Measurements from ENCODE around the gene FBN2.

The FBN2 gene

DNA sequence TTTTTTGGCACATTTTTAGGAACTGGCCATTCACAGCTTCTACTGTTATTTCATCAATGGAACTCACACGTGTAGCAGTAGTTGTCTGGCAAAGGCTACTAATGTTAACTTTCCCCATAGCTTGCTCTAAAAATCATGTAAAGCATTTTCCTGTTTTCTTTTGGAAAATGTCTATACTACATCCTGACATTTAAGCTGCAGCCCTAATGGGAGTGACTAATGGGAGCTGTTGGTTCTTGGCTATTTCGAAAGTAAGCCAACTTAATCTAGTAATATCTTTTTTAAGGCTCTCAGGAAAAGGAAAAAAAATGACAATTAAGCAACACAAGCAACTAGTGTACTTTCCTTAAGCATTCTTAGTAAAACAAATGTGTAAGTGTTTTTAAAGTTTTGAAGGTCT lies 285.3 kb downstream of the FBN2 start:
- no peak for DNase-seq (ENCODE audit: low read depth)

DNA sequence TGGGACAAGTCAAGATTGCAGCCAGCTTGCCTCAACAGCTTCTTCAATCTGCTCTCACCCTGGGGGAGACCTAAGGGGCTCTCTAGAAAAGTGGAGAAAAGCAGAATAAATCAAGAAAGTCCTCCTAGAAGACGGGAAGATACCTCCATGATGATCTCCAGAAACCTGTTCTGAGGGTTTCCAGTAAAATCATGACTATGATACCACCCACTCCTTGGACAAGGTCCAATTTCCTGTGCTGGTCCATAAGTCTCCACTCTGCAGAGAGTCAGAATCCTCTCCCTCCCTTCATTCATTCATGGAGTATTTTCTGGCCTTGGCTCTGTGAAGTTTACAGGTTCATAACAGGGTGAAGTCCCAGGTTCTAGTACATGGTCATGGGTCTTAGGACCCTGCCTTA lies 285.8 kb downstream of the FBN2 start:
- no peak for DNase-seq (ENCODE audit: low read depth)

GRCh38 chr5:128245974-128246373 lies 292.1 kb downstream of the FBN2 start:
- DNase-seq (ENCODE audit: low read depth) = no peak

GRCh38 chr5:128243958-128244582 lies 294.0 kb downstream of the FBN2 start:
- DNase-seq (ENCODE audit: low read depth) = no peak

- no peak for DNase-seq (ENCODE audit: low read depth)
These were observed 296.9 kb downstream of the FBN2 start for GRCh38 chr5:128241051-128241695.

GRCh38 chr5:128237546-128237945 lies 300.5 kb downstream of the FBN2 start:
- DNase-seq (ENCODE audit: low read depth) = no peak

DNA sequence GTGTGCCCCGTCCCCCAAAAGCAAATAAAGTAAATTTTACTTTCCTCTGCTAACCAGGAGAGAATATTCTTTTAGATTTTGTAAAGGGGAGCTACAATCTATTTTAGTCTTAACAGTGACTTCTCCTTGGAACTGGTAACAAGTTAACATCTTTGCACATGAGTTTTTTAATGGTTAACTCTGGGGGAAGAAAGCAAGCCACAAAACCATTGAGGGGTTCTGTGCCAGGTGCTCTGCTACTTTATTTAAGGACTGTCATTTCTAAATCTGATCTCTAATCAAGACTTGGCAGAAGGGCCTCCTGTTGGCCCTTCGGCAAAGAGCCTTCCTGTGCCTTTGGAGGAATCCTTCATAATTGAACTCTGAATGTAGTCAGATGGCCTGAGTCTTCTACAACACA lies 301.0 kb downstream of the FBN2 start:
- DNase-seq (ENCODE audit: low read depth) = no peak

GRCh38 chr5:128236334-128236733 lies 301.7 kb downstream of the FBN2 start:
- no peak for DNase-seq (ENCODE audit: low read depth)

- no peak for DNase-seq (ENCODE audit: low read depth)
These were observed 303.0 kb downstream of the FBN2 start for GRCh38 chr5:128234928-128235641.

- DNase-seq (ENCODE audit: low read depth) = no peak
These were observed 309.5 kb downstream of the FBN2 start for GRCh38 chr5:128228521-128228920.

GRCh38 chr5:128228008-128228407 lies 310.0 kb downstream of the FBN2 start:
- no peak for DNase-seq (ENCODE audit: low read depth)

- no peak for DNase-seq (ENCODE audit: low read depth)
These were observed 312.6 kb downstream of the FBN2 start for GRCh38 chr5:128225245-128226030.

DNA sequence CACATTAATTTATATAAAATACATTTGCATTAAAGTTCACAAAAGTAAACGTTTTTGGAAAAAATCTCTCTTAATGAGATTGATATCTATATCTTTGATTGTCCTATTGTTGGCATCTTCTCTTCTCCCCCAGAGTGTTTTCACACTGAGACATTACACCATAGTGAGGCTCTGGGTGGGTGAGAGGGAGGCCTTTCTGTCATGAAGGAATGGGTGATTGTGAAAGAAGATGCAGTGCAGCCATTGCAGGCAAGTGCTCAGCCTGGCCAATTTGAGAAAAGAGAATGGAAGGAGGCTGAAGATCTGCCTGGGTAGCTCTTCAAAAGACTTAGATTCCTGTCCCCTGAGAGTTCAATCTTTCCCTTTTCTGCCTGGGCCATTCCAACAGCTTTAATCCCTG lies 313.7 kb downstream of the FBN2 start:
- DNase-seq (ENCODE audit: low read depth) = no peak

GRCh38 chr5:128220841-128221240 lies 317.2 kb downstream of the FBN2 start:
- DNase-seq (ENCODE audit: low read depth) = no peak

GRCh38 chr5:128216860-128217531 lies 321.0 kb downstream of the FBN2 start:
- no peak for DNase-seq (ENCODE audit: low read depth)

- no peak for DNase-seq (ENCODE audit: low read depth)
These were observed 321.8 kb downstream of the FBN2 start for GRCh38 chr5:128216285-128216684.

GRCh38 chr5:128213833-128214232 lies 324.2 kb downstream of the FBN2 start:
- no peak for DNase-seq (ENCODE audit: low read depth)

DNA sequence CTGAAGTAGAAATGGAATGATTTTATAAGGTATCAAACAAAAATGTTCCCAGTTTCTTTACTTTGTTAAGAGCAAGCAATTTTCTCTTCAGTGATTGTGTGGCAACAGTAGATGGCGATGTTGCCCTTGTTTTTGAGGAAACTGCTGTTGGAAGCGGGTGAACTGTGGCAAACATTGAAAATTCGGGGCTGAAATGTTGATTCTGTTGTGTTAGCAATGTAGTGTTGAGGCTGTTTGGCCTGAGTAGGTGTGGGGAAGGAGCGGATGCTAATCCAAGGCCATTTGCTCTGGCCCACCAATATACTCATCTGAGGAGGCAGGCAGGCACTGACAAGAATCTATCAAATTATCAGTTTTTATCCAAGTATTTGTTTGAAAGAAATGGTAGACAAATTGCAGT lies 324.7 kb downstream of the FBN2 start:
- DNase-seq (ENCODE audit: low read depth) = no peak

DNA sequence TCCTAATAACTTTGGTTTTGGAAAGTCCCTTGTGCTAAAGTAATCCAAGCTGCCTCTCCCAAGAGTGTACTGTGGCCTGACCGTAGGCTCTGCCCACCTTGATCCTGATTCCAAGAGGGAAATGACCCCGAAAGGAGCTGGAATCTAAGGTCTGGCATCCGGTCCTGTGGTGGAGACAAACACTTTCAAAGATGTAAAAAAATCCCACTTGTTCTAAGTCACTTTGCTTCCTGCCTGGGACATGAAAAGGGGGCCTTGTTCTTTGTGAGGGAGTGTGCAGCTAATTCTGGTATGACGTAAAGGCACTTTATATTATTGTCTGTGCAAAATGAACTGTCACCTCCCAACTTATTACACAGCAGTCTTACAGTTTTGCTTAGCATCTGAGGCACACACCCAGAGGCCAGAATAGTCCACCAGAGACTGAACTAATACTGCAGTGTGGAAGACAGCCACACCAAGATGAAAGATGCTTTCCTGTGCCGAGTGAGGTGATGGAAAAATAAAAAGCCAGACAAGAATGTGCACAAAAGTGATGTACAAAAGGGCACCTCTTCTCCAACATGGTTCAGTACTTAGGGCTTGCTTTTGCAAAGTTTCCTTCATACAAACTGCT lies 325.7 kb downstream of the FBN2 start:
- DNase-seq (ENCODE audit: low read depth) = no peak

- no peak for DNase-seq (ENCODE audit: low read depth)
These were observed 329.6 kb downstream of the FBN2 start for GRCh38 chr5:128208436-128208835.

Data from CMK (cell line).